ENCODE measurements around the gene MIX23. TPM values are rescaled to one million over a fixed set of nuclear protein-coding genes. Genes with fewer than 3 reads are reported as not detected.

The MIX23 gene
- total RNA-seq, 1 donor from 2014 or later: 104 TPM

DNA sequence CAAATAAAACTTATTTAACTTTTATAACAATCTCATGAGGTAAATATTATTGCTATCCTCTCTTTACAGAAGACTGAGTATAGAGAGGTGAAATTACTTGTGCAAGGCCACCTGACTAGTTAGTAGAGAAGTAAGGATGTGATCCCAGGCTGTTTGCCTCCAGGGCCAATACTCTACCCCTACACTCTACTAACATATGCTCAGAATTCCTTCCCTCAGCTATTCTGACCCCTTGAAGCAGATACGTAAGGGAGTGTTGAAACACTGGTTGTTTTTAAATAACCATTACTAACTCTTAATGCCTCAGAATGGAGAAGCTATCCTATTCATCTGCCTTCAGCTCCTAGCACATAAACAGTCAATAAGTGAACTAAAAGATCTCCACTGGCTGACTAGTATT is 33.9 kb downstream of the MIX23 start:
- TF ChIP-seq EZH2phosphoT487 (IDR thresholded peaks at IDR 0.05) (no peak), EZH2 (IDR thresholded peaks at IDR 0.05) (no peak)
- TF ChIP-seq, protein P1, sequence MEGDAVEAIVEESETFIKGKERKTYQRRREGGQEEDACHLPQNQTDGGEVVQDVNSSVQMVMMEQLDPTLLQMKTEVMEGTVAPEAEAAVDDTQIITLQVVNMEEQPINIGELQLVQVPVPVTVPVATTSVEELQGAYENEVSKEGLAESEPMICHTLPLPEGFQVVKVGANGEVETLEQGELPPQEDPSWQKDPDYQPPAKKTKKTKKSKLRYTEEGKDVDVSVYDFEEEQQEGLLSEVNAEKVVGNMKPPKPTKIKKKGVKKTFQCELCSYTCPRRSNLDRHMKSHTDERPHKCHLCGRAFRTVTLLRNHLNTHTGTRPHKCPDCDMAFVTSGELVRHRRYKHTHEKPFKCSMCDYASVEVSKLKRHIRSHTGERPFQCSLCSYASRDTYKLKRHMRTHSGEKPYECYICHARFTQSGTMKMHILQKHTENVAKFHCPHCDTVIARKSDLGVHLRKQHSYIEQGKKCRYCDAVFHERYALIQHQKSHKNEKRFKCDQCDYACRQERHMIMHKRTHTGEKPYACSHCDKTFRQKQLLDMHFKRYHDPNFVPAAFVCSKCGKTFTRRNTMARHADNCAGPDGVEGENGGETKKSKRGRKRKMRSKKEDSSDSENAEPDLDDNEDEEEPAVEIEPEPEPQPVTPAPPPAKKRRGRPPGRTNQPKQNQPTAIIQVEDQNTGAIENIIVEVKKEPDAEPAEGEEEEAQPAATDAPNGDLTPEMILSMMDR (IDR thresholded peaks at IDR 0.05): no peak
- H3K4me1 Mint-ChIP-seq: no peaks in the 10 kb centered on the region
- no peak overlapping the region for H3K4me3 ChIP-seq
- H3K4me2 ChIP-seq: no peak overlapping the region
- no peaks in the 10 kb centered on the region for H3K9me3 ChIP-seq (ENCODE audit: low read depth)
- H3K9ac ChIP-seq: no peak overlapping the region
- no peak overlapping the region for H3K27ac ChIP-seq
- H3K4me3 Mint-ChIP-seq: no peak overlapping the region
- DNase-seq (ENCODE audit: low spot score): no peak
- no peaks in the 10 kb centered on the region for H3K36me3 Mint-ChIP-seq
- no peaks in the 10 kb centered on the region for H3K79me2 ChIP-seq (ENCODE audit: low read depth)
- H2AFZ ChIP-seq (replicated peaks): no peak overlapping the region
- no peak overlapping the region for H3K27ac Mint-ChIP-seq
- no peaks in the 10 kb centered on the region for H3K4me1 ChIP-seq
- no peaks in the 10 kb centered on the region for H3K9me3 Mint-ChIP-seq
- H3K27me3 Mint-ChIP-seq (ENCODE audit: insufficient read depth, low read depth): no peaks in the 10 kb centered on the region
- no peaks in the 10 kb centered on the region for H3K27me3 ChIP-seq
- H3F3A ChIP-seq (ENCODE audit: low read depth): no peaks in the 10 kb centered on the region
- no peaks in the 10 kb centered on the region for H3K36me3 ChIP-seq
- no peaks in the 10 kb centered on the region for H4K20me1 ChIP-seq (ENCODE audit: low read depth)

DNA sequence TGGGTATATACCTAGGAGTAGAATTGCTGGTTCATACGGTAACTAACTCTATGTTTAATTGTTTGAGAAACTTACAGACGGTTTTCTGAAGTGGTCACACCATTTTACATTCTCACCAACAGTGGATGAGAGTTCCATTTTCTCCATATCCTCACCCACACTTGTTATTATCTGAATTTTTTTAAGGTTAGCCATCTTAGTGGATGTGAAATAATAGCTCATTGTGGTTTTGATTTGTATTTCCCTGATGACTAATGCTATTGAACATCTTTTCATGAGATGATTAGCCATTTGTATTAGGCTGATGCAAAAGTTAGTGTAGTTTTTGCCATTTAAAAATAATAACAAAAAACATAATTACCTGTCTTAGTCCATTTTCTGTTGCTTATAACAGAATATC is 39.4 kb downstream of the MIX23 start:
- Histone ChIP-seq H3K4me2 (no peak overlapping the region), H3K79me2 (ENCODE audit: low read depth) (no peaks in the 10 kb centered on the region), H4K20me1 (ENCODE audit: low read depth) (no peaks in the 10 kb centered on the region), H3K36me3 (no peaks in the 10 kb centered on the region), H3K9me3 (ENCODE audit: low read depth) (no peaks in the 10 kb centered on the region), H3F3A (ENCODE audit: low read depth) (no peaks in the 10 kb centered on the region), H2AFZ (replicated peaks) (no peak overlapping the region), H3K27me3 (no peaks in the 10 kb centered on the region), H3K27ac (no peak overlapping the region), H3K4me1 (no peaks in the 10 kb centered on the region), H3K9ac (no peak overlapping the region), H3K4me3 (no peak overlapping the region)
- H3K4me3 Mint-ChIP-seq: no peak overlapping the region
- no peaks in the 10 kb centered on the region for H3K36me3 Mint-ChIP-seq
- H3K9me3 Mint-ChIP-seq: no peaks in the 10 kb centered on the region
- no peak overlapping the region for H3K27ac Mint-ChIP-seq
- no peak for DNase-seq (ENCODE audit: low spot score)
- no peak for TF ChIP-seq EZH2phosphoT487 (IDR thresholded peaks at IDR 0.05)
- TF ChIP-seq, protein P1 (IDR thresholded peaks at IDR 0.05): no peak
- TF ChIP-seq EZH2 (IDR thresholded peaks at IDR 0.05): no peak
- H3K4me1 Mint-ChIP-seq: no peaks in the 10 kb centered on the region
- H3K27me3 Mint-ChIP-seq (ENCODE audit: insufficient read depth, low read depth): no peaks in the 10 kb centered on the region

DNA sequence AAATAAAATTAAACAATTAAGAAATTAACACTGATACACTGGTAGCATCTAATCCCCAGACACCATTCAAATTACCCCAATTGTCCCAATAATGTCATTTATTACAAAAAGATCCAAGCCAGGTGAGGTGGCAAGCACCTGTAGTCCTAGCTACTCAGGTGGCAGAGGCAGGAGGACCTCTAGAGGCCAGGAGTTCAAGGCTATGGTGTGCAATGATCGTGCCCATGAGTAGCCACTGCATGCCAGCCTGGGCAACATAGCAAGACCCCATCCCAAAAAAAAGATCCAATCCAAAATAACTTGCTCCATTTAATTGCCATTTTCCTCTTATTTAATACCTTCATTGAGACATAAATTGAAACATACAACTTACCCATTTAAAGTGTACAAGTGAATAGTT is 40.2 kb downstream of the MIX23 start:
- H3K4me3 ChIP-seq: no peak overlapping the region
- no peaks in the 10 kb centered on the region for H4K20me1 ChIP-seq (ENCODE audit: low read depth)
- no peak overlapping the region for H3K27ac ChIP-seq
- H3K9me3 ChIP-seq (ENCODE audit: low read depth): no peaks in the 10 kb centered on the region
- H3K4me1 ChIP-seq: no peaks in the 10 kb centered on the region
- Mint-ChIP-seq H3K4me1 (no peaks in the 10 kb centered on the region), H3K4me3 (no peak overlapping the region), H3K9me3 (no peaks in the 10 kb centered on the region), H3K27ac (no peak overlapping the region), H3K27me3 (ENCODE audit: insufficient read depth, low read depth) (no peaks in the 10 kb centered on the region), H3K36me3 (no peaks in the 10 kb centered on the region)
- H3K27me3 ChIP-seq: no peaks in the 10 kb centered on the region
- H3K9ac ChIP-seq: no peak overlapping the region
- H3F3A ChIP-seq (ENCODE audit: low read depth): no peaks in the 10 kb centered on the region
- H3K4me2 ChIP-seq: no peak overlapping the region
- TF ChIP-seq EZH2 (IDR thresholded peaks at IDR 0.05): no peak
- no peak for DNase-seq (ENCODE audit: low spot score)
- H2AFZ ChIP-seq (replicated peaks): no peak overlapping the region
- H3K79me2 ChIP-seq (ENCODE audit: low read depth): no peaks in the 10 kb centered on the region
- no peaks in the 10 kb centered on the region for H3K36me3 ChIP-seq

DNA sequence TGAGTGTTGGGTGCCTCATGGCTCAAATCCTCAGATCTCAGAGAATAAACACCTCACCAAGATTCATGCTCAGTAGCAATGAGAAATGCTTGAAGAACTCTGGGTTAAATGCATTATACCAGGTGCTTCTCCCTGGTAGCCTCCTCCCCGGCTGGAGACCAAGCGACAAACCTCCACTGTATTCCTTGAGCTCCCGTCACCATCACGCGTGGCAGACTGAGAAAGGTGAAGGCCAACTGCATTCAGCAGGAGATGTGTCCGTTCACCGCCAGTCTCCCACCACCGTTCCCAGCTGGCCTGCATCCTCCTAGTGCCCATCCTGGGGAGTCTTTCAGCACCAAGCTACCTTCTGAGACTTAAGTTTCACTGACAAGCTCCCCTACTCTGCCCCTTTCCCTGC is 50.5 kb downstream of the MIX23 start:
- no peaks in the 10 kb centered on the region for H3K27me3 ChIP-seq
- H3K9ac ChIP-seq: no peak overlapping the region
- no peaks in the 10 kb centered on the region for H3K9me3 ChIP-seq (ENCODE audit: low read depth)
- no peaks in the 10 kb centered on the region for H3K9me3 Mint-ChIP-seq
- H3K27ac Mint-ChIP-seq: no peak overlapping the region
- H3K36me3 ChIP-seq: no peaks in the 10 kb centered on the region
- no peaks in the 10 kb centered on the region for H3K27me3 Mint-ChIP-seq (ENCODE audit: insufficient read depth, low read depth)
- TF ChIP-seq, protein P1 (IDR thresholded peaks at IDR 0.05): no peak
- TF ChIP-seq EZH2 (IDR thresholded peaks at IDR 0.05) (no peak), EZH2phosphoT487 (IDR thresholded peaks at IDR 0.05) (no peak)
- no peak overlapping the region for H3K4me3 ChIP-seq
- no peak overlapping the region for H2AFZ ChIP-seq (replicated peaks)
- H3K79me2 ChIP-seq (ENCODE audit: low read depth): no peaks in the 10 kb centered on the region
- DNase-seq (ENCODE audit: low spot score): no peak
- no peaks in the 10 kb centered on the region for H3K4me1 ChIP-seq
- no peaks in the 10 kb centered on the region for H3F3A ChIP-seq (ENCODE audit: low read depth)
- no peak overlapping the region for H3K4me3 Mint-ChIP-seq
- H3K4me1 Mint-ChIP-seq: no peaks in the 10 kb centered on the region
- no peaks in the 10 kb centered on the region for H3K36me3 Mint-ChIP-seq
- H3K4me2 ChIP-seq: no peak overlapping the region
- H4K20me1 ChIP-seq (ENCODE audit: low read depth): no peaks in the 10 kb centered on the region
- no peak overlapping the region for H3K27ac ChIP-seq
